Epithelial cell of esophagus (primary cell): Measurements from ENCODE around the gene KCND1.

Source experiments
- DNase-seq: peaks from one replicate; pipeline ENCODE4 v3.0.0; 2010; ENCODE audit warnings: low read depth
- H3K4me3 ChIP-seq: 2 replicates; pipeline ENCODE4 v1.5.1; 2011; ENCODE audit warnings: mild to moderate bottlenecking, low read length, control low read depth
- CTCF ChIP-seq: IDR thresholded peaks from 2 replicates; pipeline ENCODE4 v1.5.1; 2011; ENCODE audit warnings: low read depth, mild to moderate bottlenecking, low read length, control low read depth, inconsistent platforms; ENCODE audit not compliant: insufficient read depth; ENCODE audit errors: missing control alignments

The KCND1 gene

DNA sequence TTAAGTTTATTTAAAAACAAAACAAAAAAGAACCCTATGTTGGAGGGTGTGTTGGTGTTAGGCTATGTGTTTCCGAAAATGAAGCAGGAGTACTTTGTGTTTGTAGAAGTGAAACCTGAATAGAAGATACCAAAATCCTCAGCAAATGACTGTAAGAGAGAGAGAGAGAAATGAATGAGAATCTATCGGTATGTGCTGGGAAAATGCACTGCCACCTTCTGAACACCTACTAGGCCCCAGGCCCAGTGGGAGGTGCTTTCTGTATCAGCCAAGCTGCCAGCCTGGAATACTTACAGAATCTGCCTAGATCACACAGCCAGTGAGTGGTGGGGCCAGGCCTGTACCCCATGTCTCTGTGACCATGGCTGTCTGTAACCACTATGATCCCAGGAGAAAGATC, 37.9 kb downstream of the KCND1 start:
- no peak for DNase-seq

GRCh38 chrX:48927736-48928382, 43.8 kb downstream of the KCND1 start:
- no peak for DNase-seq
- TF ChIP-seq CTCF = no peak
- no peak overlapping the region for H3K4me3 ChIP-seq

More for the DNA sequence above, 37.9 kb downstream of the KCND1 start:
- TF ChIP-seq CTCF = no peak
- H3K4me3 ChIP-seq = no peak overlapping the region

- no peak for TF ChIP-seq CTCF
- DNase-seq = no peak
- H3K4me3 ChIP-seq = no peak overlapping the region
These were observed 44.5 kb downstream of the KCND1 start for GRCh38 chrX:48927123-48927522.

- TF ChIP-seq CTCF = no peak
- DNase-seq = no peak
- H3K4me3 ChIP-seq = no peak overlapping the region
These were observed 47.4 kb downstream of the KCND1 start for GRCh38 chrX:48924270-48924669.

- no peak for TF ChIP-seq CTCF
- no peak for DNase-seq
These were observed 47.9 kb downstream of the KCND1 start for GRCh38 chrX:48923771-48924170.

GRCh38 chrX:48920718-48921104, 50.9 kb downstream of the KCND1 start:
- H3K4me3 ChIP-seq = no peak overlapping the region
- DNase-seq = no peak
- TF ChIP-seq CTCF = no peak

More at GRCh38 chrX:48923771-48924170, 47.9 kb downstream of the KCND1 start:
- no peak overlapping the region for H3K4me3 ChIP-seq
